HepG2 (cell line): Measurements from ENCODE around the gene CX3CR1. TPM values are rescaled to one million over a fixed set of nuclear protein-coding genes. Genes with fewer than 3 reads are reported as not detected.
A peak's percentile ranks its signal among the peaks of the same experiment; 100 is the strongest.

ENCODE experiments used
- ARID5B ChIP-seq: IDR thresholded peaks from 2 replicates; pipeline ENCODE4 v1.4.0; 2020; ENCODE audit warnings: mild to moderate bottlenecking, missing genetic modification reagents
- FOXA1 ChIP-seq, 2 experiments: fragments of 450-650 bp in 1 of 2; sonication (generic) in 1 of 2; formaldehyde crosslinking in 1 of 2; IDR thresholded peaks; 2 replicates each; pipeline versions ENCODE4 v1.4.0 to v1.6.1; 2016 to 2020; ENCODE audit warnings: missing genetic modification reagents in 1 of 2
- KDM5B ChIP-seq: sonication (generic); formaldehyde crosslinking; IDR thresholded peaks from 2 replicates; pipeline ENCODE4 v1.4.0; 2020; ENCODE audit warnings: missing genetic modification reagents, mild to moderate bottlenecking, borderline replicate concordance
- KMT2A ChIP-seq: sonication (generic); formaldehyde crosslinking; IDR thresholded peaks from 2 replicates; pipeline ENCODE4 v1.4.0; 2020; ENCODE audit warnings: missing genetic modification reagents
- ZMAT3 ChIP-seq: sonication (generic); formaldehyde crosslinking; conservative IDR thresholded peaks from 2 replicates; pipeline ENCODE4 v1.7.0; 2021; ENCODE audit warnings: missing genetic modification reagents
- ZNF235 ChIP-seq: sonication (generic); formaldehyde crosslinking; IDR thresholded peaks from 2 replicates; pipeline ENCODE4 v1.8.1; 2023; ENCODE audit warnings: mild to moderate bottlenecking, missing genetic modification reagents, borderline replicate concordance
- ZNF431 ChIP-seq: sonication (generic); formaldehyde crosslinking; IDR thresholded peaks from 2 replicates; pipeline ENCODE4 v1.9.0; 2022; ENCODE audit warnings: missing genetic modification reagents, low read depth, mild to moderate bottlenecking, borderline replicate concordance
- ZNF781 ChIP-seq: sonication (generic); formaldehyde crosslinking; IDR thresholded peaks from 2 replicates; pipeline ENCODE4 v1.5.1; 2020; ENCODE audit warnings: borderline replicate concordance, mild to moderate bottlenecking, missing genetic modification reagents; ENCODE audit errors: not compliant biosample characterization
- polyA plus RNA-seq, 8 experiments: library from polyadenylated mRNA; depleted of rRNA in 3 of 8; stranded (reverse) in 7 of 8; unstranded in 1 of 8; fragments of >200 nt; fragmentation: Illumina TruSeq in 4 of 8; extraction: Trizol in 4 of 8; gene quantifications; 2 replicates each; pipeline versions ENCODE4 v1.2.1 to v1.2.3, GENCODE V29; 2011 to 2016; ENCODE audit warnings: low read depth in 4 of 8, missing spikeins in 1 of 8, mixed read lengths in 1 of 8; ENCODE audit not compliant: insufficient read depth in 1 of 8
- total RNA-seq, 5 experiments: library from RNA; depleted of rRNA; stranded (reverse); fragments of >200 nt; fragmentation: Illumina TruSeq; extraction: Trizol; gene quantifications; 2 replicates each; pipeline ENCODE4 v1.2.3, GENCODE V29; 2016; ENCODE audit warnings: low read depth in 1 of 5
- TF ChIP-seq, protein P1 (sequence below): sonication (generic); formaldehyde crosslinking; IDR thresholded peaks from 2 replicates; pipeline ENCODE4 v1.9.0; 2021; ENCODE audit warnings: mild to moderate bottlenecking, missing genetic modification reagents

Gene CX3CR1
- total and polyA plus RNA-seq, 2 of the 13 experiments (the other 11 are each of a cell fraction or from before 2014, with no cell fraction given) = not detected

DNA sequence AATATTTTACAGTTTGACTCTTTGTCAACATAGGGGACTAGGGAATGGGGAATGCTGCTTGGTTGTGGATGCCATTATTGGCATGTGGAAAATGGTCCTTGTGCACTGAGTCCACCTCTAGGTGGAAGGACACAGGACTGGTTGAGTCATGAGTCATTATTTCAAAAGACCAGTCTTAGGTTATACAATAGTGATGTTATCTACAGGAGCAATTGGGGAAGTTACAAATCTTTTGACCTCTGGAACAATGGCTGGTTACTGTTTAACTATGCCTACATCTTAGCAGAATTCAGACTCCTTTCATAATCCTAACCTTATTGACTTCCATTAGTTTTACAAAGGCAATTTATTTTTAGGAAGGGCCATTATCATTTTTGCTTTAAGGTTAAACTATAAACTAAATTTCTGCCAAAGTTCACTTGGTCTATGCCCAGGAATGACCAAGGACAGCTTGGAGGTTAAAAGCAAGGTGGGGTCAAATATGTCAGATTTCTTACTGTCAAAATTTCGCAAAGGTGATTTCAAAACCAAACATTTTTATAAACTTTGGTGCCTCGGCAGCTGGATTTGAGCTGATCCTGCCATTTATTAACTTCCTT lies 37.8 kb upstream of the CX3CR1 start (continued):
- no peak for TF ChIP-seq KDM5B
- peak; percentile 37 for TF ChIP-seq FOXA1 (IDR thresholded peaks at IDR 0.05)
- TF ChIP-seq FOXA1 (CRISPR knock-in tag; IDR thresholded peaks at IDR 0.05) = peak; percentile 81
- TF ChIP-seq ZNF235 = no peak
- TF ChIP-seq, protein P1, sequence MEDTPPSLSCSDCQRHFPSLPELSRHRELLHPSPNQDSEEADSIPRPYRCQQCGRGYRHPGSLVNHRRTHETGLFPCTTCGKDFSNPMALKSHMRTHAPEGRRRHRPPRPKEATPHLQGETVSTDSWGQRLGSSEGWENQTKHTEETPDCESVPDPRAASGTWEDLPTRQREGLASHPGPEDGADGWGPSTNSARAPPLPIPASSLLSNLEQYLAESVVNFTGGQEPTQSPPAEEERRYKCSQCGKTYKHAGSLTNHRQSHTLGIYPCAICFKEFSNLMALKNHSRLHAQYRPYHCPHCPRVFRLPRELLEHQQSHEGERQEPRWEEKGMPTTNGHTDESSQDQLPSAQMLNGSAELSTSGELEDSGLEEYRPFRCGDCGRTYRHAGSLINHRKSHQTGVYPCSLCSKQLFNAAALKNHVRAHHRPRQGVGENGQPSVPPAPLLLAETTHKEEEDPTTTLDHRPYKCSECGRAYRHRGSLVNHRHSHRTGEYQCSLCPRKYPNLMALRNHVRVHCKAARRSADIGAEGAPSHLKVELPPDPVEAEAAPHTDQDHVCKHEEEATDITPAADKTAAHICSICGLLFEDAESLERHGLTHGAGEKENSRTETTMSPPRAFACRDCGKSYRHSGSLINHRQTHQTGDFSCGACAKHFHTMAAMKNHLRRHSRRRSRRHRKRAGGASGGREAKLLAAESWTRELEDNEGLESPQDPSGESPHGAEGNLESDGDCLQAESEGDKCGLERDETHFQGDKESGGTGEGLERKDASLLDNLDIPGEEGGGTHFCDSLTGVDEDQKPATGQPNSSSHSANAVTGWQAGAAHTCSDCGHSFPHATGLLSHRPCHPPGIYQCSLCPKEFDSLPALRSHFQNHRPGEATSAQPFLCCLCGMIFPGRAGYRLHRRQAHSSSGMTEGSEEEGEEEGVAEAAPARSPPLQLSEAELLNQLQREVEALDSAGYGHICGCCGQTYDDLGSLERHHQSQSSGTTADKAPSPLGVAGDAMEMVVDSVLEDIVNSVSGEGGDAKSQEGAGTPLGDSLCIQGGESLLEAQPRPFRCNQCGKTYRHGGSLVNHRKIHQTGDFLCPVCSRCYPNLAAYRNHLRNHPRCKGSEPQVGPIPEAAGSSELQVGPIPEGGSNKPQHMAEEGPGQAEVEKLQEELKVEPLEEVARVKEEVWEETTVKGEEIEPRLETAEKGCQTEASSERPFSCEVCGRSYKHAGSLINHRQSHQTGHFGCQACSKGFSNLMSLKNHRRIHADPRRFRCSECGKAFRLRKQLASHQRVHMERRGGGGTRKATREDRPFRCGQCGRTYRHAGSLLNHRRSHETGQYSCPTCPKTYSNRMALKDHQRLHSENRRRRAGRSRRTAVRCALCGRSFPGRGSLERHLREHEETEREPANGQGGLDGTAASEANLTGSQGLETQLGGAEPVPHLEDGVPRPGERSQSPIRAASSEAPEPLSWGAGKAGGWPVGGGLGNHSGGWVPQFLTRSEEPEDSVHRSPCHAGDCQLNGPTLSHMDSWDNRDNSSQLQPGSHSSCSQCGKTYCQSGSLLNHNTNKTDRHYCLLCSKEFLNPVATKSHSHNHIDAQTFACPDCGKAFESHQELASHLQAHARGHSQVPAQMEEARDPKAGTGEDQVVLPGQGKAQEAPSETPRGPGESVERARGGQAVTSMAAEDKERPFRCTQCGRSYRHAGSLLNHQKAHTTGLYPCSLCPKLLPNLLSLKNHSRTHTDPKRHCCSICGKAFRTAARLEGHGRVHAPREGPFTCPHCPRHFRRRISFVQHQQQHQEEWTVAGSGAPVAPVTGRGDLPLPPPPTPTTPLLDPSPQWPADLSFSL (CRISPR knock-in tag) = no peak
- no peak for TF ChIP-seq ZMAT3 (CRISPR knock-in tag)
- TF ChIP-seq ZNF431 (CRISPR knock-in tag) = peak; percentile 37; the same call in 1 of the 2 replicates
- TF ChIP-seq ARID5B = peak; percentile 99
- no peak for TF ChIP-seq KMT2A (CRISPR knock-in tag)
- TF ChIP-seq ZNF781 (CRISPR knock-in tag) = no peak
- TF ChIP-seq, all 625 proteins: peak for 220
